SKM-1 treated with dmso at 0.1 percent for 144 hours (cell line): ENCODE measurements around the gene MED22.
"Not testable (repeated sequence)": the region's sequence is repeated elsewhere in the genome, so short reads cannot be mapped to it uniquely, and the experiment has no call there.

Experiments
- DNase-seq: peaks from one replicate; lab custom pipeline; 2025; ENCODE audit not compliant: unreplicated experiment; lab: John Stamatoyannopoulos, UW

MED22 gene

DNA sequence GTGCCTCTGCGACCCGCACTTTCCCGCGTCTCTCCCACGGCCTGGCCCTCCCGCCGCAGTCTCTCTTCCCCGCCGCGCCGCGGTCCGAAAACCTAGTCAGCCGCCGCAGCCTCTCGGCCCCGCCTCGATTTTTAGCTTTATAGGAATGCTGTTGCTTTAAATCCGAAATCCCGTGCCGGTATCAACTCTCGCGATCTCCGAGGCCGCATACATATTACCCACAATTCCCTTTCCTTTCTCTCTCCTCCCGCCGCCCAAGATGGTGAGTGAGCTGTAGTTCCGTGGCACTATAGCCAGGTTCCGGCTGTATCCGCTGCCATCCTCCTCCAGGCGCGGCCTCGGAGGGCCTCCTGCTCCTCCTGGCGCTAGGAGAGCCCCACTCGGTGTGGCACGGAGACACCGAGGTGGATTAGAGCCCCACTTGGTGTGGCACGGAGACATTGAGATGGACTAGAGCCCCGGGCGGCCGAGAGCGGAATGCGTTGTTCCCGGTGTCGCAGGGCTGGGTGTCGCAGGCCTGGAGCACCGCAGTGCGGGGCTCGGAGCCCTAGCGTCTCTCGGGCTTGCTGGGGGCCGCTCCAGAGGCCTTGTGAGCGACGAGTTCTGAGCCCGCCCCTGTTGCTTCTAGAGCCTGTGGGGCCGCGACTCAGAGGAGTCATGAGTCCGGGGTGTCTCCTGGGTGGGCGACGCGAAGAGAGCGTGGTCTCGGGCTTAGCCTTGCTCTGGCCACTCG is at the start of gene MED22, which contains the start of gene RPL7A:
Gene MED22, minus strand, starts transcription at position 147 of the 733 bp plus-strand sequence. CDS start 1,469 bp downstream, outside the sequence.
Gene RPL7A, plus strand, starts transcription at position 234 of the 733 bp plus-strand sequence. Its CDS starts 26 bp downstream, at position 260.
- peak; percentile 94 for DNase-seq

DNA sequence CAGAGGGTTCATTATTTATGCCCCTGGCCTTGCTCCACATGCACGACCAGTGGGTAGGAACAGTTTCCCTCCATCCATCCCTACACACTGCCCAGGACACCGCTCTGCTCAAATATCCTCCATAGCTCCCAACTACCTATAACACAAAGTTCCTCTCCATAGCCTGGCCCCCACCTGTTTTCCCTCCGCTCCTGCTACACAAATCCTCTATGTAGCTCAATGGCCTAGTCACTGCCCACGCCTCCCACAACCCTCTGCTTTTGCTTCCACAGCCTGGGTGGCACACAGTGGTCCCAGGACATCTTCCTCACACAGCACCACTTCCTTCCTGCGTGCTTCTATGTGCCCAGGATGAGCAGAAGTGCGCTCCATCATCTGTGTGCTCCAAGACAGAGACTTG is 49.4 kb upstream of the MED22 start:
- DNase-seq: no peak

DNA sequence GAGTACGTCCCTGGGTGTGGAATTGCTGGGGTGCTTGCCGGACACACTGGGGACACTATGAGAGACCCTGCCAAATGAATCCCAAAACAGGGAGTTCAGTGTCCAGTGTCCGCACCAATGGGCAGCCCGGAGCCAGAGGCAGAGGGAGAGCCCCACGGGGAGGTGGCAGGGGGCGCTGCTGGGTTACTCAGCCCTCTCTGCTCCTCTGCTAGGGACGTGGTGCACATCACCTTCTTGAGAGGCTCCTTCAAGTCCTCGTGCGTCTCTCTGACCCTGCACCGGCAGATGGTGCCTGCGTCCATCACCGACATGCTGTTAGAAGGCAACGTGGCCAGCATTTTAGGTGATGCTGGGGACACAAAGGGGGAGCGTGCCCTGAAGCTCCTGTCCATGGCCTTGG is 49.0 kb upstream of the MED22 start:
- peak; percentile 2 for DNase-seq

- no peak for DNase-seq
Observed at GRCh38 chr9:133394687-133395271, 46.8 kb upstream of the MED22 start.

DNA sequence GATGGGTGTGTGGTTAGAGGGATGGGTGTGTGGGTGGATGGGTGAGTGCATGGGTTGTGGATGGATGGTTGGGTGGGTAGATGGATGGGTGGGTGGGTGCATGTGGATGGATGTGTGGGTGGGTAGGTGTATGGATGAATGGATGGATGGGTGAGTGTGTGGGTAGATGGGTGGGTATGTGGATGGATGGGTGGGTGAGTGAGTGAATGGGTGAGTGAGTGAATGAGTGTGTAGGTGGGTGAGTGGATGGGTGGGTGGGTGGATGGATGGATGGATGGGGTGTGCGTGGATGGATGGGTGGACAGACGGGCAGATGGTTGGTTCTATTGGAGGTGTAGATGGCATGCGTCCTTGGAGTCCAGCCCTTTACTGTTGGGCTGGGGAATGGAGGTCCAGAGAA is 45.5 kb upstream of the MED22 start:
- no peak for DNase-seq

- not testable (repeated sequence) for DNase-seq
Observed at GRCh38 chr9:133392308-133392707, 44.4 kb upstream of the MED22 start.

DNA sequence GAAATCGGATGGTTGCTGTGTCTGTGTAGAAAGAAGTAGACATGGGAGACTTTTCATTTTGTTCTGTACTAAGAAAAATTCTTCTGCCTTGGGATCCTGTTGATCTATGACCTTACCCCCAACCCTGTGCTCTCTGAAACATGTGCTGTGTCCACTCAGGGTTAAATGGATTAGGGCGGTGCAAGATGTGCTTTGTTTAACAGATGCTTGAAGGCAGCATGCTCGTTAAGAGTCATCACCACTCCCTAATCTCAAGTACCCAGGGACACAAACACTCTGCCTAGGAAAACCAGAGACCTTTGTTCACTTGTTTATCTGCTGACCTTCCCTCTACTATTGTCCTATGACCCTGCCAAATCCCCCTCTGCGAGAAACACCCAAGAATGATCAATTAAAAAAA is 43.5 kb upstream of the MED22 start:
- DNase-seq: not testable (repeated sequence)

GRCh38 chr9:133390713-133391112 is 42.8 kb upstream of the MED22 start:
- DNase-seq: no peak

DNA sequence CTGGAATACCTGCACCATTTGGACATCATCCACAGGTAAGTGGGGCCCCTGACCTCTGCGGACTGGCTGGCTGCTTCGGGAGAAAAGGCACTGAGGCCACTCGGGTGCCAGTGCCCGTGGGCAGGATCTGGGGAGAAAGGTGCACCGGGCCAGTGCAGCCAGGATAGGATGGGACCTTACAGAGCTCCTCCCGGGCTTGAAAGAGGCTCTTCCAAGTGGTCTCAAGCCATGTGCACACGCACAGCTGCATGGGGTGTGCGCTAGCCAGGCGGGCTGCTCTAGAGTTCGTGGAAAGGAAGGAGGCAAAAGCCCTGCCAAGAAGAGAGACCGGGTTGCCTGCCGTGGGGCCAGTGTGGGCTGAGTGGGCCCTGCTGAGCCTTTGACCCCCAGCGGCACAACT is 41.6 kb upstream of the MED22 start:
- no peak for DNase-seq

GRCh38 chr9:133389025-133389557 is 41.2 kb upstream of the MED22 start:
- DNase-seq: no peak

DNA sequence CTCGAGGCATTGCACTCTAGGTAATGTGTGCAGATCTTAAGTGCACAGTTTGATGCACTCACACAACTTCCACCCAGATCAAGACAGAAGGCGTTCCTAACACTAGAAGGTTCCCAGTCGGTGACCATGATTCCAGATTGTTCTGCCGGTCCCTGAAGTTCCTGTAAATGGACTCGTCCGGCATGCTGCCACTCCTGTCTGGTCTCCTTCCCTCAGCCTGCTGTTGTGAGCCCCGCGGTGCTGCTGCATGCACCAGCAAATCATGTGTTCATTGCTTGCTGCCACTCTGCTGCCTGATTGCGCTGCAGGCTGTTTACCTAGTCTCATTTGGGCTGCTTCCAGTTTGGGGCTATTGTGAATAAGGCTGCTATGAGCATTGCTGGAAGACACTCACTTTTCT is 39.7 kb upstream of the MED22 start:
- no peak for DNase-seq

GRCh38 chr9:133386338-133386737 is 38.4 kb upstream of the MED22 start:
- DNase-seq: no peak

DNA sequence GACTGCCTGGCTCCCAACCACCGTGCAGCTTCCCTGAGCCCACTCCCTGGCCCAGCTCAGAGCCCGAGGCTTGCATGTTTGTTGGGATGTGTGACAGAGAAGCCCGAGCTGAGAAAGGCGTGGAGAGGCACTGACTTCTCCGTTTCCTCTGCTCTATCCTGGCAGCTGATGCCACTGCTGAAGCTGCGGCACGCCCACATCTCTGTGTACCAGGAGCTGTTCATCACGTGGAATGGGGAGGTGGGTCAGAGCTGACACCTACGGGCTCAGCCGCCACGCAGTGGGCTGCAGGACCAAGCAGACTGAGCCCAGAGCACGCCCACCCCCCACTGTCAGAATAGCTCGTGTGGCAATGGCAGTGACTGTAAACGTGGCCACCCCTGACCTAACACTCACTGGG is 37.5 kb upstream of the MED22 start:
- no peak for DNase-seq

DNA sequence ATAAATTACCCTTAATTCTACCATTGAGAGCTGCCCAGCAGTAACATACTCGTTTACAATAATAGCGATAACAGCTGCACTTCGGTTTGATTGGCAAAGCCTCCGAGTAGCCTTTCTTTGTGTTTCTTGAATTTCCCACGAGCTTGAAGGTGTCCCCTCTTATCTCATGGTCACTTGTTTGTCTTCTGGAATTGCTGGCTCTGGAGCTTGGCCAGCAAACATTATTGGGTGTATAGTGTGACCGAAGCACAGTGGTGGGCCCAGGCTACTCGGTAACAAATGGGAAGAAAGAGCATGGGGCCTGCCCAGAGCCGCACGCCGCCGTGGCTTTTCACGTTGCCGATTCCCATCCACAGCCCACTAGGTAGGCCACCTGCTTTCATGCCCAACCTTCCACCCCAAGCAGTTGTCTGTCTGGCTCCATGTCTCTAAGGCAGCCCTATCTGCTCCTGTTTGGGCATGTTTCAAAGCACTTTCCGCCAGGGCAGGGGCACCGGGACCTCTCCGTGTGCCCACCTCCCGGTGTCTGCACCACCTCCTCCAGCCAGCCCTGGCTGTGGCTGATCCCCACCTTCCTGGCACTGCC is 36.9 kb upstream of the MED22 start:
- DNase-seq: peak; percentile 30

DNA sequence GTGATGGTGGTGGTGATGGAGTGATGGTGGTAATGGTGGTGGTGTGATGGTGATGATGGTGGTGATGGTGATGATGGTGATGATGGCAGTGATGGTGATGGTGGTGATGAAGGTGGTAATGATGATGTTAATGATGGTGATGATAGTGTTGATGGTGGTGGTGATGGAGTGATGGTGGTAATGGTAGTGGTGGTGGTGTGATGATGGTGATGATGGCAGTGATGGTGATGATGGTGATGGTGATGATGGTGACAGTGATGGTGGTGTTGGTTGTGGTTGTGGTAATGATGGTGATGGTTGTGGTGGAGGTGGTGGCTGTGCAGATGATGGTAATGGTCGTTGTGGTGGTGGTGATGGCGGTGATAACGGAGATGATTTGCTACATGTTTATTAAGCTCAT is 35.5 kb upstream of the MED22 start:
- no peak for DNase-seq

DNA sequence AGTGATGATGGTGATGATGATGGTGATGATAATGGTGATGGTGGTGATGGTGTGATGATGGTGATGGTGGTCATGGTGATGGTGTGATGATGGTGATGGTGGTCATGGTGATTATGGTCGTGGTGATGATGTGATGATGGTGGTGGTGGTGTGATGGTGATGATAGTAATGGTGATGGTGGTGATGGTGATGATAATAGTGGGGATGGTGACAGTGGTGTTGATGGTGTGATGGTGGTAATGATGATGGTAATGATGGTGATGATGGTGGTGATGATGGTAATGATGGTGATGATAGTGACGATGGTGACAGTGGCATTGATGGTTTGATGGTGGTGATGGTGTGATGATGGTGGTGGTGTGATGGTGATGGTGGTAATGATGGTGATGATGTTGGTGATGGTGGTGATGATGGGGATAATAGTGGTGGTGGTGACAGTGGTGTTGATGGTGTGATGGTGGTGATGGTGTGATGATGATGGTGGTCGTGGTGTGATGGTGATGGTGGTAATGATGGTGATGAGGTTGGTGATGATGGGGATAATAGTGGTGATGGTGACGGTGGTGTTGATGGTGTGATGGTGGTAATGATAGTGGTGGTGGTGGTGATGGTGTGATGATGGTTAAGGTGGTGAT is 34.7 kb upstream of the MED22 start:
- no peak for DNase-seq

- no peak for DNase-seq
Observed at GRCh38 chr9:133380734-133381133, 32.8 kb upstream of the MED22 start.

- DNase-seq: no peak
Observed at GRCh38 chr9:133379153-133380086, 31.5 kb upstream of the MED22 start.

GRCh38 chr9:133378408-133378962 is 30.6 kb upstream of the MED22 start:
- DNase-seq: no peak

GRCh38 chr9:133377721-133378216 is 29.8 kb upstream of the MED22 start:
- DNase-seq: no peak
